ENCODE data around the gene PAQR8. TPM values are rescaled to one million over a fixed set of nuclear protein-coding genes. Genes with fewer than 3 reads are reported as not detected.

Gene PAQR8
- total and polyA plus RNA-seq, 2 of the 13 experiments (the other 11 are each of a cell fraction or from before 2014, with no cell fraction given), result 37.7 to 50.7 TPM

DNA sequence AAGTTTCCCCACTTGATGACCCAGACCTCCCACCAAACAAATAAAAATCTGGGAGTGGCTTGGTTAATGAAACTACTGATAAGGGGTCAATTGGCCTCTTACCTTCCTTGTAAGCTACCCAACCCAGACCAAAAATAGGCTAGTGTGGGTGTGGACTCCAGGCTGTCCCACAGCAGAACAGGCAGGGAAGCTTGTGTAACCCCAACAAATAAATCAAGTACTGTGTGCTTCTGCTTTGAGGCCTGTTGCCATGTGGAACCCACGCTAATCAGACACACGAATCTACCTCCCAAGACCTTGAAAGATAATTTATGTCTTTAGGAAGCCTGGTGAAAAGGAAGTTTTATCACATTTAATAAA is 33.7 kb upstream of the PAQR8 start (continued):
- TF ChIP-seq, protein P1, sequence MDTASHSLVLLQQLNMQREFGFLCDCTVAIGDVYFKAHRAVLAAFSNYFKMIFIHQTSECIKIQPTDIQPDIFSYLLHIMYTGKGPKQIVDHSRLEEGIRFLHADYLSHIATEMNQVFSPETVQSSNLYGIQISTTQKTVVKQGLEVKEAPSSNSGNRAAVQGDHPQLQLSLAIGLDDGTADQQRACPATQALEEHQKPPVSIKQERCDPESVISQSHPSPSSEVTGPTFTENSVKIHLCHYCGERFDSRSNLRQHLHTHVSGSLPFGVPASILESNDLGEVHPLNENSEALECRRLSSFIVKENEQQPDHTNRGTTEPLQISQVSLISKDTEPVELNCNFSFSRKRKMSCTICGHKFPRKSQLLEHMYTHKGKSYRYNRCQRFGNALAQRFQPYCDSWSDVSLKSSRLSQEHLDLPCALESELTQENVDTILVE (CRISPR knock-in tag; IDR thresholded peaks at IDR 0.05), result 0 out of 2 replicates have a peak, but pooled peaks have one; percentile 40
- TF ChIP-seq ZNF580 (CRISPR knock-in tag; IDR thresholded peaks at IDR 0.05; ENCODE audit: borderline replicate concordance, low read depth), result peak; percentile 49; the same call in 1 of the 2 replicates
- TF ChIP-seq, protein P2, sequence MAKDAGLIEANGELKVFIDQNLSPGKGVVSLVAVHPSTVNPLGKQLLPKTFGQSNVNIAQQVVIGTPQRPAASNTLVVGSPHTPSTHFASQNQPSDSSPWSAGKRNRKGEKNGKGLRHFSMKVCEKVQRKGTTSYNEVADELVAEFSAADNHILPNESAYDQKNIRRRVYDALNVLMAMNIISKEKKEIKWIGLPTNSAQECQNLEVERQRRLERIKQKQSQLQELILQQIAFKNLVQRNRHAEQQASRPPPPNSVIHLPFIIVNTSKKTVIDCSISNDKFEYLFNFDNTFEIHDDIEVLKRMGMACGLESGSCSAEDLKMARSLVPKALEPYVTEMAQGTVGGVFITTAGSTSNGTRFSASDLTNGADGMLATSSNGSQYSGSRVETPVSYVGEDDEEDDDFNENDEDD (CRISPR knock-in tag; IDR thresholded peaks at IDR 0.05; ENCODE audit: borderline replicate concordance), result 0 out of 2 replicates have a peak, but pooled peaks have one; percentile 67
- no peak for TF ChIP-seq NRL (CRISPR knock-in tag; IDR thresholded peaks at IDR 0.05; ENCODE audit: borderline replicate concordance)
- TF ChIP-seq FOXA3 (CRISPR knock-in tag; IDR thresholded peaks at IDR 0.05), result peak; percentile 46; the same call in 1 of the 2 replicates
- peak; percentile 20; the same call in 1 of the 2 replicates for TF ChIP-seq FOXO1 (CRISPR knock-in tag; IDR thresholded peaks at IDR 0.05)
- TF ChIP-seq HNF4A (CRISPR knock-in tag; IDR thresholded peaks at IDR 0.05), result peak; percentile 41; the same call in 1 of the 2 replicates
- TF ChIP-seq DRAP1 (CRISPR knock-in tag; IDR thresholded peaks at IDR 0.05), result peak; percentile 65
- TF ChIP-seq FOXP4 (CRISPR knock-in tag; IDR thresholded peaks at IDR 0.05), result peak; percentile 75
- TF ChIP-seq MEF2D (CRISPR knock-in tag; IDR thresholded peaks at IDR 0.05), result peak; percentile 62; the same call in 1 of the 2 replicates
- 0 out of 2 replicates have a peak, but pooled peaks have one; percentile 56 for TF ChIP-seq ZFP90 (CRISPR knock-in tag; IDR thresholded peaks at IDR 0.05; ENCODE audit: borderline replicate concordance)
- no peak for TF ChIP-seq ZNF709 (CRISPR knock-in tag; IDR thresholded peaks at IDR 0.05)
- TF ChIP-seq FOSL2 (CRISPR knock-in tag; IDR thresholded peaks at IDR 0.05), result peak; percentile 49; the same call in 1 of the 2 replicates
- TF ChIP-seq POLR2A (IDR thresholded peaks at IDR 0.05; ENCODE audit: insufficient read depth in 1 of 2, low read depth in 2 of 2, low read length in 2 of 2), result no peak
- TF ChIP-seq, protein P3, sequence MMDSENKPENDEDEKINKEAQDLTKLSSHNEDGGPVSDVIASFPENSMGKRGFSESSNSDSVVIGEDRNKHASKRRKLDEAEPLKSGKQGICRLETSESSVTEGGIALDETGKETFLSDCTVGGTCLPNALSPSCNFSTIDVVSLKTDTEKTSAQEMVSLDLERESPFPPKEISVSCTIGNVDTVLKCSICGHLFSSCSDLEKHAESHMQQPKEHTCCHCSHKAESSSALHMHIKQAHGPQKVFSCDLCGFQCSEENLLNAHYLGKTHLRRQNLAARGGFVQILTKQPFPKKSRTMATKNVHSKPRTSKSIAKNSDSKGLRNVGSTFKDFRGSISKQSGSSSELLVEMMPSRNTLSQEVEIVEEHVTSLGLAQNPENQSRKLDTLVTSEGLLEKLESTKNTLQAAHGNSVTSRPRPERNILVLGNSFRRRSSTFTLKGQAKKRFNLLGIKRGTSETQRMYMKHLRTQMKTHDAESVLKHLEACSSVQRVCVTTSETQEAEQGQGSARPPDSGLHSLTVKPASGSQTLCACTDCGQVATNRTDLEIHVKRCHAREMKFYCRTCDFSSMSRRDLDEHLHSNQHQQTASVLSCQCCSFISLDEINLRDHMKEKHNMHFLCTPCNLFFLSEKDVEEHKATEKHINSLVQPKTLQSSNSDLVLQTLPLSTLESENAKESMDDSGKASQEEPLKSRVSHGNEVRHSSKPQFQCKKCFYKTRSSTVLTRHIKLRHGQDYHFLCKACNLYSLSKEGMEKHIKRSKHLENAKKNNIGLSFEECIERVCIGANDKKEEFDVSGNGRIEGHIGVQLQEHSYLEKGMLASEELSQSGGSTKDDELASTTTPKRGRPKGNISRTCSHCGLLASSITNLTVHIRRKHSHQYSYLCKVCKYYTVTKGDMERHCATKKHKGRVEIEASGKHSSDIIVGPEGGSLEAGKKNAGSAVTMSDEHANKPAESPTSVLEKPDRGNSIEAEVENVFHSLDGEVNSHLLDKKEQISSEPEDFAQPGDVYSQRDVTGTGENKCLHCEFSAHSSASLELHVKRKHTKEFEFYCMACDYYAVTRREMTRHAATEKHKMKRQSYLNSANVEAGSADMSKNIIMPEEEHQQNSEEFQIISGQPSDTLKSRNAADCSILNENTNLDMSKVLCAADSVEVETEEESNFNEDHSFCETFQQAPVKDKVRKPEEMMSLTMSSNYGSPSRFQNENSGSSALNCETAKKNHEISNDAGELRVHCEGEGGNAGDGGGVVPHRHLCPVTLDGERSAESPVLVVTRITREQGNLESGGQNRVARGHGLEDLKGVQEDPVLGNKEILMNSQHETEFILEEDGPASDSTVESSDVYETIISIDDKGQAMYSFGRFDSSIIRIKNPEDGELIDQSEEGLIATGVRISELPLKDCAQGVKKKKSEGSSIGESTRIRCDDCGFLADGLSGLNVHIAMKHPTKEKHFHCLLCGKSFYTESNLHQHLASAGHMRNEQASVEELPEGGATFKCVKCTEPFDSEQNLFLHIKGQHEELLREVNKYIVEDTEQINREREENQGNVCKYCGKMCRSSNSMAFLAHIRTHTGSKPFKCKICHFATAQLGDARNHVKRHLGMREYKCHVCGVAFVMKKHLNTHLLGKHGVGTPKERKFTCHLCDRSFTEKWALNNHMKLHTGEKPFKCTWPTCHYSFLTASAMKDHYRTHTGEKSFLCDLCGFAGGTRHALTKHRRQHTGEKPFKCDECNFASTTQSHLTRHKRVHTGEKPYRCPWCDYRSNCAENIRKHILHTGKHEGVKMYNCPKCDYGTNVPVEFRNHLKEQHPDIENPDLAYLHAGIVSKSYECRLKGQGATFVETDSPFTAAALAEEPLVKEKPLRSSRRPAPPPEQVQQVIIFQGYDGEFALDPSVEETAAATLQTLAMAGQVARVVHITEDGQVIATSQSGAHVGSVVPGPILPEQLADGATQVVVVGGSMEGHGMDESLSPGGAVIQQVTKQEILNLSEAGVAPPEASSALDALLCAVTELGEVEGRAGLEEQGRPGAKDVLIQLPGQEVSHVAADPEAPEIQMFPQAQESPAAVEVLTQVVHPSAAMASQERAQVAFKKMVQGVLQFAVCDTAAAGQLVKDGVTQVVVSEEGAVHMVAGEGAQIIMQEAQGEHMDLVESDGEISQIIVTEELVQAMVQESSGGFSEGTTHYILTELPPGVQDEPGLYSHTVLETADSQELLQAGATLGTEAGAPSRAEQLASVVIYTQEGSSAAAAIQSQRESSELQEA (CRISPR knock-in tag; IDR thresholded peaks at IDR 0.05; ENCODE audit: not compliant biosample characterization), result no peak
- TF ChIP-seq SNAI1 (CRISPR knock-in tag; IDR thresholded peaks at IDR 0.05; ENCODE audit: borderline replicate concordance), result 0 out of 2 replicates have a peak, but pooled peaks have one; percentile 63
